Subcutaneous adipose tissue (tissue), 4 donors: ENCODE data around the gene SFSWAP. TPM values are rescaled to one million over a fixed set of nuclear protein-coding genes. Genes with fewer than 3 reads are reported as not detected.

Experiments used
- CTCF ChIP-seq: fragments of 450-650 bp; IDR thresholded peaks from one replicate; pipeline ENCODE4 v1.5.1; 2016; ENCODE audit warnings: low read depth, mild to moderate bottlenecking, control low read depth, antibody characterized with exemption, moderate library complexity
- total RNA-seq, 4 donors: library from RNA; depleted of rRNA; stranded (reverse); fragments of >200 nt; gene quantifications; one replicate each; pipeline ENCODE4 v1.1.0, GENCODE V29; 2016

The SFSWAP gene
- total RNA-seq, 4 donors from 2014 or later: 31.6 to 50.5 (median 42.0) TPM

GRCh38 chr12:131758016-131758739, 47.3 kb downstream of the SFSWAP start:
- TF ChIP-seq CTCF: no peak

GRCh38 chr12:131759176-131759575, 48.3 kb downstream of the SFSWAP start:
- TF ChIP-seq CTCF: no peak

- no peak for TF ChIP-seq CTCF
Observed at GRCh38 chr12:131761638-131762037, 50.7 kb downstream of the SFSWAP start.

GRCh38 chr12:131764738-131765137, 53.8 kb downstream of the SFSWAP start:
- no peak for TF ChIP-seq CTCF

- TF ChIP-seq CTCF: no peak
Observed at GRCh38 chr12:131765961-131766360, 55.1 kb downstream of the SFSWAP start.

GRCh38 chr12:131766382-131767107, 55.7 kb downstream of the SFSWAP start:
- TF ChIP-seq CTCF: no peak

- no peak for TF ChIP-seq CTCF
Observed at GRCh38 chr12:131770120-131770519, 59.2 kb downstream of the SFSWAP start.
